ENCODE data around the gene NAP1L2. TPM values are rescaled to one million over a fixed set of nuclear protein-coding genes. Genes with fewer than 3 reads are reported as not detected.

Gene NAP1L2
- not detected in 2 replicates for total RNA-seq

GRCh38 chrX:73214426-73215094, at the start of gene NAP1L2:
TSS of gene NAP1L2 (minus strand) at chrX:73214851. CDS start at chrX:73214492, 359 bp downstream.

Other genes starting within 250 kb of the NAP1L2 start
- gene PABPC1L2B, start 211.9 kb downstream of the NAP1L2 start, total RNA-seq: not detected in 2 replicates
- gene PABPC1L2A, start 135.3 kb downstream of the NAP1L2 start, total RNA-seq: not detected in 2 replicates
- gene CDX4, start 232.2 kb upstream of the NAP1L2 start, total RNA-seq: not detected in 2 replicates